OCI-LY1 (cell line): ENCODE data around the gene MPO.

Source experiments
- H2AFZ ChIP-seq: fragments of 200-600 bp; sonication (generic), shearing (Covaris generic); 2 replicates; pipeline ENCODE4 v1.6.0; 2014; ENCODE audit warnings: antibody characterized with exemption, mild to moderate bottlenecking, low read length
- H3F3A ChIP-seq: fragments of 200-600 bp; sonication (generic), shearing (Covaris generic); 2 replicates; pipeline ENCODE4 v1.6.0; 2014; ENCODE audit warnings: mild to moderate bottlenecking, antibody characterized with exemption, low read length, moderate library complexity; ENCODE audit not compliant: insufficient read depth
- H3K27ac ChIP-seq: fragments of 200-600 bp; sonication (generic); 2 replicates; pipeline ENCODE4 v1.5.1; 2014; ENCODE audit warnings: low read length, mixed run types, mild to moderate bottlenecking, low read depth; ENCODE audit not compliant: poor library complexity, severe bottlenecking
- H3K27me3 ChIP-seq: fragments of 200-600 bp; sonication (generic); 2 replicates; pipeline ENCODE4 v1.6.0; 2014; ENCODE audit warnings: antibody characterized with exemption, mild to moderate bottlenecking, low read length, moderate library complexity; ENCODE audit not compliant: insufficient read depth
- H3K36me3 ChIP-seq: fragments of 200-600 bp; sonication (generic); 2 replicates; pipeline ENCODE4 v1.6.1; 2014; ENCODE audit warnings: mild to moderate bottlenecking, antibody characterized with exemption, low read length, moderate library complexity, mixed read lengths; ENCODE audit not compliant: insufficient read depth
- H3K4me1 ChIP-seq: fragments of 200-600 bp; sonication (generic); 2 replicates; pipeline ENCODE4 v1.5.1; 2014; ENCODE audit warnings: mild to moderate bottlenecking, low read length, moderate library complexity; ENCODE audit not compliant: insufficient read depth, severe bottlenecking
- H3K4me2 ChIP-seq: fragments of 200-600 bp; sonication (generic), shearing (Covaris generic); 2 replicates; pipeline ENCODE4 v1.6.1; 2014; ENCODE audit warnings: low read length
- H3K4me3 ChIP-seq: fragments of 200-600 bp; sonication (generic); 2 replicates; pipeline ENCODE4 v1.5.1; 2014; ENCODE audit warnings: low read length, low read depth, mild to moderate bottlenecking, mixed read lengths; ENCODE audit not compliant: poor library complexity, severe bottlenecking
- H3K79me2 ChIP-seq: fragments of 200-600 bp; shearing (Covaris generic); 2 replicates; pipeline ENCODE4 v1.6.1; 2016; ENCODE audit warnings: mixed run types, low read length, mixed read lengths; ENCODE audit not compliant: insufficient read depth
- H3K9ac ChIP-seq: fragments of 200-600 bp; sonication (generic), shearing (Covaris generic); 2 replicates; pipeline ENCODE4 v1.6.1; 2014; ENCODE audit warnings: mild to moderate bottlenecking, low read length, mixed read lengths
- H3K9me2 ChIP-seq: fragments of 200-600 bp; sonication (generic), shearing (Covaris generic); 2 replicates; pipeline ENCODE4 v1.6.1; 2014; ENCODE audit warnings: low read depth, mild to moderate bottlenecking, low read length, mixed read lengths
- H3K9me3 ChIP-seq: fragments of 200-600 bp; shearing (Covaris generic); 2 replicates; pipeline ENCODE4 v1.6.1; 2014; ENCODE audit warnings: low read length, mixed read lengths
- H4K20me1 ChIP-seq: fragments of 200-600 bp; sonication (generic), shearing (Covaris generic); 2 replicates; pipeline ENCODE4 v1.6.0; 2016; ENCODE audit warnings: mild to moderate bottlenecking, low read length; ENCODE audit not compliant: insufficient read depth
- EZH2 ChIP-seq: fragments of 200-600 bp; sonication (generic), shearing (Covaris generic); IDR thresholded peaks from 2 replicates; pipeline ENCODE4 v1.8.0; 2017; ENCODE audit warnings: borderline replicate concordance, mixed run types, mild to moderate bottlenecking, antibody characterized with exemption, low read length, moderate library complexity, mixed read lengths
- TF ChIP-seq, protein P1 (sequence below): fragments of 200-600 bp; sonication (generic), shearing (Covaris generic); IDR thresholded peaks from 2 replicates; pipeline ENCODE4 v1.5.1; 2017; ENCODE audit warnings: mild to moderate bottlenecking, antibody characterized with exemption, low read length, moderate library complexity, mixed read lengths

Gene MPO

DNA sequence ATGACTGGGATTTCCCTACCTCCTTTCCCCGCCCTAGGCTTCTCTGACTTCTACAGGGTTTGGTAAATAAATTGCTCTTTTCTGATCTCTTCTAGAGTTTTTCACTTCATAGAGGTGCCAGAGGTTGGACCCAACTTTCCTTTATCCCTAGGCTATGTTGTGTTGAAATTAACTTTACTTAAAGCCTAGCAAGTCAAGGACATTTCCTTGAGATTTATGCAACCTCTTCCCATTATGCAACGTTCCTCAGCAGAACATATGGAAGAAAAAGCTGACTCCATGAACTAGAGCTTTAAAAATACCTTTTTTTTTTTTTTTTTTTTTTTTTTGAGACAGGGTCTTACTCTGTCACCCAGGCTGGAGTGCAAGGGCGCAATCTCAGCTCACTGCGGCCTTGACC is 15.5 kb downstream of the MPO start:
- Histone ChIP-seq H3K4me2 (no peak overlapping the region), H3K4me1 (no peaks in the 10 kb centered on the region), H3K4me3 (no peak overlapping the region), H3K9ac (no peak overlapping the region), H2AFZ (no peak overlapping the region), H3K27me3 (peaks cover 5% of the 10 kb centered on the region; the same call in 1 of the 2 replicates), H3F3A (no peaks in the 10 kb centered on the region), H3K36me3 (no peaks in the 10 kb centered on the region), H4K20me1 (no peaks in the 10 kb centered on the region), H3K9me3 (no peaks in the 10 kb centered on the region), H3K79me2 (no peaks in the 10 kb centered on the region), H3K9me2 (no peaks in the 10 kb centered on the region), H3K27ac (no peak overlapping the region)
- TF ChIP-seq, protein P1, sequence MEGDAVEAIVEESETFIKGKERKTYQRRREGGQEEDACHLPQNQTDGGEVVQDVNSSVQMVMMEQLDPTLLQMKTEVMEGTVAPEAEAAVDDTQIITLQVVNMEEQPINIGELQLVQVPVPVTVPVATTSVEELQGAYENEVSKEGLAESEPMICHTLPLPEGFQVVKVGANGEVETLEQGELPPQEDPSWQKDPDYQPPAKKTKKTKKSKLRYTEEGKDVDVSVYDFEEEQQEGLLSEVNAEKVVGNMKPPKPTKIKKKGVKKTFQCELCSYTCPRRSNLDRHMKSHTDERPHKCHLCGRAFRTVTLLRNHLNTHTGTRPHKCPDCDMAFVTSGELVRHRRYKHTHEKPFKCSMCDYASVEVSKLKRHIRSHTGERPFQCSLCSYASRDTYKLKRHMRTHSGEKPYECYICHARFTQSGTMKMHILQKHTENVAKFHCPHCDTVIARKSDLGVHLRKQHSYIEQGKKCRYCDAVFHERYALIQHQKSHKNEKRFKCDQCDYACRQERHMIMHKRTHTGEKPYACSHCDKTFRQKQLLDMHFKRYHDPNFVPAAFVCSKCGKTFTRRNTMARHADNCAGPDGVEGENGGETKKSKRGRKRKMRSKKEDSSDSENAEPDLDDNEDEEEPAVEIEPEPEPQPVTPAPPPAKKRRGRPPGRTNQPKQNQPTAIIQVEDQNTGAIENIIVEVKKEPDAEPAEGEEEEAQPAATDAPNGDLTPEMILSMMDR, result no peak
- no peak for TF ChIP-seq EZH2

DNA sequence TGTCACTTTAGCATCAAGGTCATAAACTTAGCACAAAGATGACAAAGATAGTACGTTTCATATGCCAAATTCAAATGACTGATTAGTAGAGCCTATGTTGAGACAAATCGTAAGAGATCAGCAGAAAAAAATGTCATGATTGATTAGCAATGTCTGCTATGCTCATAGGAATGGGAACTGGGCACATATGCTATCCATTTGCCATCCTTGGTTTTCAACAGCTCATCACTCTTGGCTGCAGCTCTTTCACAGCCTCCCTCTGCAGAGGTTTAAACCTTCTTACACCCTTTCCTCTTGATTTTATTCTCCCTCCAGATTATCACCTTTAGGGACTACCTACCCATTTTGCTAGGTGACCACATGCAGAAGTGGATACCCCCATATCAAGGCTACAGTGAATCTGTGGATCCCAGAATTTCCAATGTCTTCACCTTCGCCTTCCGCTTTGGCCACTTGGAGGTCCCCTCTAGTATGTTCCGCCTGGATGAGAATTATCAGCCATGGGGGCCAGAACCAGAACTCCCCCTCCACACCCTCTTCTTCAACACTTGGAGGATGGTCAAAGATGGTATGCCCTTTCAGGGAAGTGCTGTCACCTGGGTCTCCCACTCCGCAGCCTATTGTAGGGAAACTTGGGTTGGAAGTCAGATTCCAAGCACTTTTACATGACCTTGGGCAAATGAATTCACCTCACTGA is 16.2 kb downstream of the MPO start:
- H3K9me3 ChIP-seq, result no peaks in the 10 kb centered on the region
- H3K4me1 ChIP-seq, result no peaks in the 10 kb centered on the region
- H4K20me1 ChIP-seq, result no peaks in the 10 kb centered on the region
- H3F3A ChIP-seq, result no peaks in the 10 kb centered on the region
- H3K9me2 ChIP-seq, result no peaks in the 10 kb centered on the region
- no peaks in the 10 kb centered on the region for H3K79me2 ChIP-seq
- no peak overlapping the region for H2AFZ ChIP-seq
- peaks cover 5% of the 10 kb centered on the region; the same call in 1 of the 2 replicates for H3K27me3 ChIP-seq
- no peaks in the 10 kb centered on the region for H3K36me3 ChIP-seq
- no peak overlapping the region for H3K9ac ChIP-seq
- TF ChIP-seq EZH2, result no peak
- TF ChIP-seq, protein P1, result no peak
- H3K27ac ChIP-seq, result no peak overlapping the region
- no peak overlapping the region for H3K4me3 ChIP-seq
- no peak overlapping the region for H3K4me2 ChIP-seq

DNA sequence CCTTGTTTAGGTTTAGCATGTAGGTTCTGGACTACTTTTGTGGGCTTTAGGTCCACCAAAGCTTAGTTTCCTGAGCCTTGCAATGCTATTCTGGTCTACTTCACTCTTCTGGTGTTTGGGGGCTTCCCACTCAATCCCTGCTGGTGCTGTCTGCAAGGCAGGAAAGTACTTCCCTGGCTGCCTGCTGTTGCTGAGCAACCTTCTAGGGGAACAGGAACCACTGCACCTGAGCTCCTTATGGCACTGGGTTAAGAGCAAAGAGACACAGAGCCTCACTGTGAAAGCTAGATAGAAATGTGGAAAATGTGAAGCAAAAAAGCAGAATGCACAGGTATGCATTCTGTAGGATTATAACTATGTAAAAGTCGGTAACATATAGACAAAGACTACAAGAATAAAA is 17.0 kb downstream of the MPO start:
- H3K27me3 ChIP-seq, result peaks cover 3% of the 10 kb centered on the region; the same call in 1 of the 2 replicates
- no peaks in the 10 kb centered on the region for H3F3A ChIP-seq
- no peaks in the 10 kb centered on the region for H4K20me1 ChIP-seq
- no peaks in the 10 kb centered on the region for H3K9me3 ChIP-seq
- no peak overlapping the region for H3K4me3 ChIP-seq
- no peak overlapping the region for H2AFZ ChIP-seq
- no peaks in the 10 kb centered on the region for H3K4me1 ChIP-seq
- no peak for TF ChIP-seq EZH2
- TF ChIP-seq, protein P1, result no peak
- no peak overlapping the region for H3K4me2 ChIP-seq
- H3K27ac ChIP-seq, result no peak overlapping the region
- no peak overlapping the region for H3K9ac ChIP-seq
- no peaks in the 10 kb centered on the region for H3K9me2 ChIP-seq
- H3K79me2 ChIP-seq, result no peaks in the 10 kb centered on the region
- H3K36me3 ChIP-seq, result no peaks in the 10 kb centered on the region
